GM23248 (cell line): Measurements from ENCODE around the gene IFT27. TPM values are rescaled to one million over a fixed set of nuclear protein-coding genes. Genes with fewer than 3 reads are reported as not detected.

Experiments
- DNase-seq: peaks from one replicate; pipeline ENCODE4 v3.0.0-alpha.2; 2015
- H2AFZ ChIP-seq: fragments of 200-600 bp; sonication (generic); 2 replicates; pipeline ENCODE4 v1.6.1; 2016; ENCODE audit warnings: antibody characterized with exemption
- H3F3A ChIP-seq: fragments of 200-600 bp; sonication (generic); 2 replicates; pipeline ENCODE4 v1.6.1; 2016; ENCODE audit warnings: mild to moderate bottlenecking, antibody characterized with exemption, mixed run types; ENCODE audit not compliant: insufficient read depth
- H3K27ac ChIP-seq: fragments of 200-600 bp; sonication (generic); 2 replicates; pipeline ENCODE4 v1.5.1; 2016; ENCODE audit warnings: mild to moderate bottlenecking
- H3K27me3 ChIP-seq: fragments of 200-600 bp; sonication (generic); replicated peaks from 2 replicates; pipeline ENCODE4 v1.6.1; 2016; ENCODE audit warnings: mild to moderate bottlenecking; ENCODE audit not compliant: insufficient read depth
- H3K36me3 ChIP-seq: fragments of 200-600 bp; sonication (generic); 2 replicates; pipeline ENCODE4 v1.6.1; 2016; ENCODE audit warnings: low read depth, mild to moderate bottlenecking
- H3K4me1 ChIP-seq: fragments of 200-600 bp; sonication (generic); 2 replicates; pipeline ENCODE4 v1.6.1; 2016; ENCODE audit warnings: mild to moderate bottlenecking; ENCODE audit not compliant: insufficient read depth
- H3K4me2 ChIP-seq: fragments of 200-600 bp; sonication (generic); one replicate; pipeline ENCODE4 v1.6.1; 2016; ENCODE audit warnings: mild to moderate bottlenecking; ENCODE audit not compliant: unreplicated experiment
- H3K4me3 ChIP-seq: fragments of 200-600 bp; sonication (generic); 2 replicates; pipeline ENCODE4 v1.5.1; 2016; ENCODE audit warnings: mild to moderate bottlenecking
- H3K79me2 ChIP-seq: fragments of 200-600 bp; sonication (generic); 2 replicates; pipeline ENCODE4 v1.6.1; 2016; ENCODE audit warnings: mild to moderate bottlenecking; ENCODE audit not compliant: insufficient read depth
- H3K9ac ChIP-seq: fragments of 200-600 bp; sonication (generic); 2 replicates; pipeline ENCODE4 v1.6.1; 2016; ENCODE audit warnings: mild to moderate bottlenecking
- H3K9me2 ChIP-seq: fragments of 200-600 bp; sonication (generic); 2 replicates; pipeline ENCODE4 v1.6.1; 2016; ENCODE audit warnings: mixed run types, mild to moderate bottlenecking, moderate library complexity; ENCODE audit not compliant: insufficient read depth
- H3K9me3 ChIP-seq: fragments of 200-600 bp; sonication (generic); one replicate; pipeline ENCODE4 v1.6.1; 2017; ENCODE audit warnings: low read depth
- H4K20me1 ChIP-seq: fragments of 200-600 bp; sonication (generic); 2 replicates; pipeline ENCODE4 v1.6.0; 2016; ENCODE audit not compliant: insufficient read depth
- EZH2 ChIP-seq: fragments of 200-600 bp; sonication (generic); IDR thresholded peaks from 2 replicates; pipeline ENCODE4 v1.6.1; 2018; ENCODE audit warnings: antibody characterized with exemption, mild to moderate bottlenecking; ENCODE audit not compliant: insufficient read depth, poor library complexity, severe bottlenecking
- EZH2phosphoT487 ChIP-seq: fragments of 200-600 bp; sonication (generic); IDR thresholded peaks from 2 replicates; pipeline ENCODE4 v1.6.1; 2018; ENCODE audit warnings: antibody characterized with exemption, moderate library complexity, mild to moderate bottlenecking, low read depth; ENCODE audit not compliant: insufficient read depth
- WGBS, 2 experiments: methylation state at CpG; one replicate each; pipeline ENCODE4 v1.1.6; 2015 to 2017; ENCODE audit warnings: low lambda C conversion rate in 2 of 2, low coverage in 1 of 2; ENCODE audit errors: missing lambda C conversion rate in 2 of 2; 5-methylcytosine and 5-hydroxymethylcytosine counted together
- in situ Hi-C: fragments of 300-500 bp; cut with MboI; formaldehyde crosslinking; loops from 2 replicates; pipeline ENCODE4 v1.15.0; 2020
- polyA plus RNA-seq: library from polyadenylated mRNA; unstranded; fragments of >200 nt; fragmentation: Nextera tagmentation; extraction: Ambion mirVana; gene quantifications from 2 replicates; pipeline ENCODE4 v1.2.1, GENCODE V29; 2016
- total RNA-seq: library from RNA; depleted of rRNA; stranded (reverse); fragments of >200 nt; shearing (Covaris generic); gene quantifications from 2 replicates; pipeline ENCODE4 v1.2.3, GENCODE V29; 2014

IFT27 gene
- total and polyA plus RNA-seq, 2 experiments from 2014 or later, result 10.1 to 28.8 TPM

DNA sequence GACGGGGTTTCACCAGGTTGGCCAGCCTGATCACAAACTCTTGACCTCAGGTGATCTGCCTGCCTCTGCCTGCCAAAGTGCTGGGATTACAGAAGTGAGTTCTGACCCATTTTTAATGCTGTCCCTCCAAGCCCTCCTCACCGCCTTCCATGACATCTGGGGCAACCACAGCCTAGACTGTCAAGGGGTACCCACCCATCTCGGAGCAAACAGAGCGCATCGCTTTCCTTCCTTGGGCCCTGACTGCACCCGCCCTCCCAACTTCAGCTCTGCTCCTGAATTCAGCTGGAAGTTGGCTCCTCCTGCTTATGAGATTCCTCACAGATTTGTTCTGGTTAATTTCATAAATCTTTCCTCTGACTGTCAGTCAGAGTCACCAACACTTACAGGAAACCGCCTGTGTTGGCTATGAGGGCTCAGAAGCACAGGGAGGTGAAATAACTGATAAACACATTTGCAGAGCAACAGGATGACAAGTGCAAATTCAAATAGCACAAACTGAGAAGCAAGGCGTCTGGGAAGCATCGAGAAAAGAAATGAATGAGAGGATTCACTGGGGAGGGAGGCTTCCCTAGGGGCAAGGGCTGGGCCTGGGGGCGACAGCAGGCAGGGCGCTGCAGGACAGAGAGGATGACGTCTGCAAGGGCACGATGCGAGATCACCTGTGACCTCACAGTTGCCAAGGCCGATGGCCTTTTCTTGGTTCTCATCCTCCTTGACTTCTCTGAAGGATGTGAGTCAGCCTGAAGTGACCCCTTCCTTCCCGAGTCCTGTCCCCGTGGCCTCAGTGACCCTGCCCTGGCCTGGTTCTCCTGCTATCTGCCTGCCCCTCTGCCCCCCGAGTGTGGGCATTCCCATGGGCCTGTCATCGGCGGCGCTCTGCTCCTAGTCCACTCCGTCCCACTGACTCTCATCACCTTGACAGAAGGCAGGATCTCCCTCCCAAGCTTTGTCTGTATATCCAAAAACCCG, 6.1 kb downstream of the IFT27 start:
- TF ChIP-seq EZH2 (no peak), EZH2phosphoT487 (no peak)
- in situ Hi-C loops, result no loop called here
- no peak overlapping the region for H2AFZ ChIP-seq
- no peaks in the 10 kb centered on the region for H3K36me3 ChIP-seq
- no peaks in the 10 kb centered on the region for H3K79me2 ChIP-seq
- no peaks in the 10 kb centered on the region for H3K9me2 ChIP-seq
- H3K4me2 ChIP-seq, result no peak overlapping the region
- H3K4me1 ChIP-seq, result peaks cover 8% of the 10 kb centered on the region
- H3K27ac ChIP-seq, result no peak overlapping the region
- WGBS, 2 experiments, result 88 to 90% methylated on average over 23 of the region's 23 CpGs
- H3K9me3 ChIP-seq, result no peaks in the 10 kb centered on the region
- H3K4me3 ChIP-seq, result no peak overlapping the region
- H3K27me3 ChIP-seq, result no peaks in the 10 kb centered on the region
- DNase-seq, result no peak
- no peaks in the 10 kb centered on the region; the same call in 1 of the 2 replicates for H3F3A ChIP-seq
- no peaks in the 10 kb centered on the region for H4K20me1 ChIP-seq
- H3K9ac ChIP-seq, result no peak overlapping the region

- no peaks in the 10 kb centered on the region for H4K20me1 ChIP-seq
- H3K4me1 ChIP-seq, result peaks cover 8% of the 10 kb centered on the region
- 82 to 85% methylated on average over 13 of the region's 13 CpGs for WGBS, 2 experiments
- no peaks in the 10 kb centered on the region for H3K9me3 ChIP-seq
- H3K4me3 ChIP-seq, result no peak overlapping the region
- DNase-seq, result no peak
- H3K79me2 ChIP-seq, result no peaks in the 10 kb centered on the region
- H3K36me3 ChIP-seq, result no peaks in the 10 kb centered on the region
- no peak overlapping the region for H3K4me2 ChIP-seq
- no peaks in the 10 kb centered on the region for H3K9me2 ChIP-seq
- H3F3A ChIP-seq, result no peaks in the 10 kb centered on the region; the same call in 1 of the 2 replicates
- no peak overlapping the region for H2AFZ ChIP-seq
- no peak overlapping the region for H3K27ac ChIP-seq
- in situ Hi-C loops, result no loop called here
- no peak overlapping the region for H3K9ac ChIP-seq
- TF ChIP-seq EZH2, result no peak
- TF ChIP-seq EZH2phosphoT487, result no peak
- H3K27me3 ChIP-seq, result no peaks in the 10 kb centered on the region
Measured at GRCh38 chr22:36768616-36769015, 7.3 kb downstream of the IFT27 start.

DNA sequence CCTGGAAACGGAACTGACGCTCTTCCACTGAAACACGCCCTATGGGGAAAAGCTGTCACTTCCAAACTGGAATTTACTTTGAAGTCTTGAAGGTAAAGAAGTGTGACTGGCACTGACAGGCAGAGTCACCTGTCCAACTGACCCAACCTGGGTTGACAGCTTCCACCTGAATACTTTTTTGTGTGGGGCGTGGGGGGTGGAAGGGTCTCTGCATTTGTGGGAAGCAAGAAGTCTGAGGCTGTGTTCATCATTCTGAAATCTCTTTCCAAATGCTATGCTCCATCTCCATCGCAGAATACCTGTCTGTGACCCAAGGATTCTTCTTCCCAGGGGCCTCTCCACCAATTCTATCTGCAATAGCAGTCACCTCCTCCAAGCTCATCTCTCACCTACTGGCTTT, 7.8 kb downstream of the IFT27 start:
- Histone ChIP-seq H3K36me3 (no peaks in the 10 kb centered on the region), H3K27ac (no peak overlapping the region), H3K9me2 (no peaks in the 10 kb centered on the region), H2AFZ (no peak overlapping the region), H3K4me1 (peaks cover 8% of the 10 kb centered on the region), H3K4me2 (no peak overlapping the region), H3K9me3 (no peaks in the 10 kb centered on the region), H3K79me2 (no peaks in the 10 kb centered on the region), H3K9ac (no peak overlapping the region), H4K20me1 (no peaks in the 10 kb centered on the region), H3K27me3 (no peaks in the 10 kb centered on the region), H3K4me3 (no peak overlapping the region), H3F3A (no peaks in the 10 kb centered on the region; the same call in 1 of the 2 replicates)
- in situ Hi-C loops, result no loop called here
- TF ChIP-seq EZH2phosphoT487 (no peak), EZH2 (no peak)
- WGBS, 2 experiments, result 98 to 99% methylated on average over 5 of the region's 5 CpGs
- DNase-seq, result no peak

- Histone ChIP-seq H3K27me3 (no peaks in the 10 kb centered on the region), H3F3A (no peaks in the 10 kb centered on the region; the same call in 1 of the 2 replicates)
Measured at GRCh38 chr22:36767035-36767775, 8.7 kb downstream of the IFT27 start.

More at GRCh38 chr22:36767035-36767775, 8.7 kb downstream of the IFT27 start:
- DNase-seq, result no peak
- Histone ChIP-seq H3K4me2 (no peak overlapping the region), H3K9ac (no peak overlapping the region), H3K9me3 (no peaks in the 10 kb centered on the region), H3K27ac (no peak overlapping the region), H4K20me1 (no peaks in the 10 kb centered on the region), H3K36me3 (no peaks in the 10 kb centered on the region), H2AFZ (no peak overlapping the region), H3K79me2 (no peaks in the 10 kb centered on the region), H3K4me3 (no peak overlapping the region), H3K4me1 (peaks cover 8% of the 10 kb centered on the region), H3K9me2 (no peaks in the 10 kb centered on the region)
- WGBS, 2 experiments, result 93 to 98% methylated on average over 10 of the region's 10 CpGs
- in situ Hi-C loops, result no loop called here
- TF ChIP-seq EZH2phosphoT487, result no peak
- no peak for TF ChIP-seq EZH2
